ENCODE data around the gene PPFIBP2.

The PPFIBP2 gene

DNA sequence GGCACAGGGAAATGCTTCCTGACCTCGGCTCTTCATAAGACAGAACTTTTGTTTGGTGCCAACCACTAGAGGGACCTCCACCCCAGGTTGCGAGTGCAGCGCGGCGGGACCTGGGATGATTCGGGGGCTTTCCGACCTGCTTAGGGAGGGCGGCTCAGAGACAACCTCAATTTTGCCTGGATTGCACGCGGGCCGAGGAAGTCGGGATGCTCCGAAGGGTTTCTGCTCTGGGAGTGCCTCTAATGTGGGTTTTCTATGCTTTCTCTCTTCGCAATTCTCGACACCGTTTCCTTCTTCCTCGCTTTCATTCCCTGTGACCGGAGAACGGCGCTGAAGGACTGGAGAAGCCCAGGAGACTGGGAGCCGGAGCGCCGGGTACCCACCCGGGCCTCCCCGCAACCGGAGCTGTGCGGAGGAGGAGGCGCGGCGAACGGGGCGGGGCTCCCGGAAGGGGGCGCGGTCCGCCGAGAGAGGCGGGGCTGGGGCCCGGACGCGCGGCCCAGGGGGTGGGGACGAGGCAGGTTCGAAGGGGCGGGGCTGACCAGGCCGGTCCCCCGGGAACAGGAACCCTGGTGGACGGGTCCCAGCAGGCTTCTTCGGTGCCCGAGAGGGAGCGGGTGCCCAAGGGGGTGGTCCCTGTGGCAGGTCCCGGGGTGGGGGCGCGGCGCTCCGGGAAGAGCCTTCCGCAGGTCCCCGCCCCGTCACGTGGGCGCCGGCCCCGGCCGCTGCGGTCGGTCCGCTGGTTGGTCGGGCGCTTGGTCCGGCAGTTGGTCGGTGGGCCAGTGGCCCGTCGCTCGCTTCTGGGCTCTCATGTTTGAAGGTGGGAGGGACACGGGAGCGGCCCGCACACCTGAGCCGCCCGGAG lies at the start of gene PPFIBP2:
Gene PPFIBP2 (plus strand): TSS at position 766 of the 865 bp plus-strand sequence. CDS start 35,477 bp downstream, outside the sequence.
- peak; percentile 92 for DNase-seq

DNA sequence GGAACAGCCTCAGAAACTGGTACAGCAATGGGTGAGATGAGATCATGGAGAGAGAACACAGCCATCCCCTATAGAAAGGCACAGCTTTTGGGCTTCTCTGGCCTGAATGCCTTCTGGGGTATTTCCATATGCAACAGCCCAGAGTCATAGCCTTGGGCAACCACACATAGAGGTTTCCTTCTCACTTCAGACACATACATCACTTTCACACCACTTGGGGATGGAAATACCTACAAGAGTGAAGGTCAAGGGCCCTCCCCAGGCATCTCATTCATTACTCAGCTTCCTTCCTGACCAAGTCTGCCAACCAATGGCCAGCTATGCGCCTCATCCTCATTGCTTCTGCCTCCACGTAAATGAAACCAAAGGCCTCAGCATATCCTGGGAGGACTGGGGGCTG lies 46.1 kb upstream of the PPFIBP2 start:
- DNase-seq, result no peak

DNA sequence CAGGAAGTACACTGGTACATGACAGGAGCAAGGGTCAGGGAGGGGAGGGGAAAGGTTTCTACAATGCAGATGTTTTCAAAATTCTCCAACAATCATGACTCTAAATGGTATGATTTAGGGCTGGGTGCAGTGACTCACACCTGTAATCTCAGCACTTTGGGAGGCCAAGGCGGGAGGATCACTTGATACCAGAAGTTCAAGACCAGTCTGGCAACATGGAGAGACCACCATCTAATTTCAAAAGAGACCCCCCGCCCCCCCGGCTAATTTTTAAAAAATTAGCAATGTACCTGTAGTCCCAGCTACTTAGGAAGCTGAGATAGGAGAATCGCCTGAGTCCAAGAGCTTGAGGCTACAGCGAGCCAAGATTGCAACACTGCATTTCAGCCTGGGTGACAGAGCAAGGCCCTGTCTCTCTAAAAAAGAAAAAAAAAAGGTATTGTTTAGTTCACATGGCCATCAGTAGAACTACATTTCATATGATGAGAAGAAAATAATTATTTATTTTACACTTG lies 44.4 kb upstream of the PPFIBP2 start:
- DNase-seq, result no peak

DNA sequence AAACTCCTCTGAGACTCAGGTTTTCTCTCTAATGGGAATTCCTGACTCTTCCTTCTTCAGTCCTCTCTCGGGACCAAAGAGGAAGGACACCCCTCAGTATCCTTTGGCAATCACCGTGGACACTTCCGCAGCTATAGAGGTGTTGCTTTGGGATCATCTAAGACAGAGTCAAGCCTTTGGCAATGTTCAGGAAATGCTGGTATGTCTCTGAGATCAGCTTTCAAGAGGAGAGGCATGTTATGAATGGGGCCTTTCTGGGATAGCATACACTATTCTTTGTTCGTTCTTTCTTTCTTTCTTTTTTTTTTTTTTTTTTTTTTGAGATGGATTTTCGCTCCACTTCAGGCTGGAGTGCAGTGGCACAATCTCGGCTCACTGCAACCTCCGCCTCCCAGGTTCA lies 42.7 kb upstream of the PPFIBP2 start:
- DNase-seq, result no peak

DNA sequence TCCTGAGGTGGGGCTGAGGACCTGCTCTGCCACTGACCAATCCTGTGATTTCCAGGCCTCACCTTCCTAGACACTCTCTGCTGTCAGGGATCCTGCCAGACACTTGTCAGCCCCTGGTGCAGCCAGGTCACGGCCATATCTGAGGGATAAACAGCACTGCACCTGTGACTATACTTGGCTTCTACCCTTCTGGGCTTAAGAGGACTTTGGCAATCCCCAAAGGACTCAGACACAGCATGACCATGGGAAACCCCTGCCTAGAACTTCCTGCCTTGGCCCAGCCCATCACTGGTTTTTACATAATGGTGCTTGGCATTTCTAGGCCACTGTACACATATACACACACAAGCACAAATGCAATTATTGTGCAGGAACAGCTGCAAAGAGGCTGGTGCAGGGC lies 40.1 kb upstream of the PPFIBP2 start:
- DNase-seq, result peak; percentile 63

DNA sequence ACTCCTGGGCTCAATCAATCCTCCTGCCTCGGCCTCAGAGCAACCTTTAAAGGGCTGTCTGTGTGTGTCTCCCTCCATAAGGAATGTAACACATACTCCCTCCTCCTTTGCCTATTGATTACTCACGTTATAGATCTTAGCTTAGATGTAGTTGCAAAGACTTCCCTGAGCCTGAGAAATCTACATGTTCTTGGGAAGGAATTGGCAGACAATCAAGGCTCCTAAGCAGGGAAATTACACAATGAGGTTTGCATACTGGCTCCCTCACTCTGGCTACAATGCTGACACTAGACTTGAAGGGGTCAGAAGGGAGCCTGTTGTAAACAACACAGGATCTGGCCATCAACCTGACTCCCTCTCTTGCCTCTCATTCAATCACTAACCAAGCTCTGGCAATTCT lies 33.7 kb upstream of the PPFIBP2 start:
- DNase-seq, result no peak

DNA sequence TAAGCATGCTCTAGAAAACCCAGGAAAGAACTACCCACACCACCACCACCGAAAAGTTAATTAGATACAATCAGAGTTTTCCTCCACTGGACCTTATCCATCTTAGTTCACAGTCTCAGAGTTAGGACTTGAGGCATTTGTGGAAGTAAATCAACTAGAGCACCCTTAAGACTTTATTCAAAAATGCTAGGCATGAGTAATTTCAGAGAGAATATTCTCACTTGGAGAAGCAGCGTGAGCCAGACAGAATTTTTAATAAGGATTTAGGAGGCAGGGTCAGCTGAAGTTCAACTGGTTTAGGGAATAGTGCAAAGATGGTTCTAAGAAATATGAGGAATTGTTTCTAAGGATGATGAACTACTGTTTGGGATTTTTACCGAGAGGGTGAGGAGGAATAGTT lies 29.7 kb upstream of the PPFIBP2 start:
- DNase-seq, result peak; percentile 24

DNA sequence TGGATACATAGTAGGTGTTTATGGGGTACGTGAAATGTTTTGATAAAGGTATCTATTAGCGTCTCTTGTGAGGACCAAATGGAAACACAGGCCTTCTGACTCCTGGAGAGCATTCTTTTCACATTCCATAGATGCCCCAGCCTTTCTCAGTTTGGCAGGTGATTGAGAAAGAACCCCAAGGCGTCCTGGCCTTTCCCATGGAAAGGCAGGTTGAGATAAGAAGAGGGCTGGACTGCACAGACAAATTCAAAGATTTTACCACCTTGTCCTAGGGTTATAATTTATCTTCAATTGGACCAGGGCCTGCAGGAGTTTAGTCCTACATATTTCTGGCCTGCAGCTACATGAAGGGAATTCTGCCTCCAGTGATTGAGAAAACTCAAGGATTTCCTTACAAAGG lies 29.2 kb upstream of the PPFIBP2 start:
- DNase-seq, result no peak

DNA sequence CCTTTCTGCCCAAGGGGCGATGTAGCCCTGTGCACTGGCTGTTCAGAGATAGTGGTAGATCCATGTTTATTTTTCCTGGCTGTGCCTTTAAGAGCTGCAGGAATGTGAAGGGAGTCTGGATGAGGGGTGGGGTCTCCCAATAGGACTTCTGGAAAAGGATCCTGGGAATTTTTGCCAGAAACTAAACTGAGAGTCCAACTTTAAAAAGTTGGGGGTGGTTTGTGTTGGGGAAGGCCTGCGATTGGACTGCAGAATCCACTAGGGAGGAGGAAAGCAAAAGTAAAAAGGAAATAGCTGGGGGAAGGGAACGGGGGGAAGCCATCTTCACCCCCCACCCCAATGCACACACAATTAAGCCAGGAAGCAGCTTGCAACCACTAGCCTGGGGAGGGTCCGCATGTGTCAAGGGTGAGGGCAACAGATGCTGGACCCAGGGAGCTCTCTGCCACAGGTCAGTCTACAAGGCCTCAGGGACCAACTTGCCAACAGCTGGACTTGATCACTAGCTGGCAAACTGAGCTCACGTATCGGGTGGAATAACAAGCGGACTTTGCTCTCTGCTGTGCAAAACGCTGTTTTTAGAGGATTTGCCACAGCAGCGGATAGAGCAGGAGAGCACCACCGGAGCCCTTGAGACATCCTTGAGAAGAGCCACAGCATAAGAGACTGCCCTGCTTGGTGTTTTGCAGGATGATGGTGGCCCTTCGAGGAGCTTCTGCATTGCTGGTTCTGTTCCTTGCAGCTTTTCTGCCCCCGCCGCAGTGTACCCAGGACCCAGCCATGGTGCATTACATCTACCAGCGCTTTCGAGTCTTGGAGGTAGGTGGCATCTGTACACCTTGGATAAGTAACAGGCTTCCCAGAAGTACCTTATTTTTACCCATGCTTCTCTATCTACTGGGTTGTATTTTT lies 28.4 kb upstream of the PPFIBP2 start, which contains the start of gene OLFML1:
Gene OLFML1 (plus strand): TSS at position 321 of the 912 bp plus-strand sequence. CDS start 370 bp downstream, at position 691.
- DNase-seq, result peak; percentile 60

DNA sequence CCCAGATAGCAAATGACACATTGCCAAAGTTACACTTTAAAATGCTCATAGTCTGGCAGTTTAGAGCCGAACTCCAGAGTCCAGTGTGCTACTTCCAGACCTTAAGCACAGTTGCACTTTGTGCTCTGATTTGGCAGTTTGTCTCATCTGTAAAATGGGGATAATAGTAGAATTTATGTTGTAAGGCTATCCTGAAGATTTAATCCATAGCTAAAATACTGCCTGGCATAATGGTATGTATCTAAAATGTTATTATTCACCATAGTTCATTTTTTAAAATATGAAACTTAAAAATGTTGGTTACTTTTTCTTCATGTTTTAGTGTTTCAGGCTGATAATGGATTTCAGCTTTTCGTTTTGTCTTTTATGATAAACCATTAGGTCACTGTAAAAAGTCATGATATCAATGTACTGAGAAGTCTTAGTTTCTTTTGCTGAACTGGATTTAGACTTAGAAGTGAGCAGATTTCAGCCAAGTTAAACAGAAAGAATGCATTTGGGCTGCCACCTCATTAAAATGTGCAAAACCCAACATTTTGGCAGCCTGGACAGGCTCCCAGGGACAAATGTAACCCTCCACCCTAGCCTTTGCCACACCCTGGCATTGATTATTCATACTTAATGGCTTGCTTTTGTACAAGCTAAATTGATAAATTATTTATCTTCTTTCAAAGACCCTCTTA lies 27.6 kb upstream of the PPFIBP2 start:
- DNase-seq, result no peak

DNA sequence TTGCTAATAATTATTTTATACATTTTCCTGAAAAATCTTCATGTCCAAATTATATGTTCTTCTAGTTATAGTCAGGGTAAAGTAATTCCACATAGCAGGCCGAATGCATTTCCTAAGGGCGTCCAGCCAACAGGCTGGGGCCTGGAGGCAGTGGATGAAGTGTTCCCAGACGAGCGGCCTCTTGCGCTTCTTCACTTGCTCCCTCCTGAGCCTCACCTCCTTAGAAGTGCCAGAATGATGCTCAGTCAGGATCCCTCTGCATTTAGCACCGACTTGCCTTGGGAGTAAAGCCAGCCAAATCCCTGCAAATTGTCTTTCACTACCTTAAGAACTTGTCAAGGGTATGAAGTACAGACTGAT lies 27.0 kb upstream of the PPFIBP2 start:
- DNase-seq, result peak; percentile 32

DNA sequence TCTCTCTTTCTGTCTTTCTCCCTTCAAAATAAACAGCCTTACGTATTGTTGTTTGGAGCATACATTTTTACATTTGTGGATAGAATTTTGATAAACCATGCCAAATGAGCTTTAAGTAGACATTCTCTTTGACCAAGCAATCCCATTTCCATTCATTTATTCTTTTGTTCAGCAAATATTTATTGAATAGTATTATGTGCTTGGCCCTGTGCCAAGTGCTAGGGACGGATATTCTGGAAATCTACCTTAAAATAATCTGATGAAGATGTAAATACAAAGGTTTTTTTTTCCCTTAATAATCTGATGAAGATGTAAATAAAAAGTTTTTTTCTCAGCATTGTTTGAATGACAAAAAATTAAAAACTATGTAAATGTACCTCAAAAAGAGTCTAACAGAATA lies 26.4 kb upstream of the PPFIBP2 start:
- DNase-seq, result no peak

DNA sequence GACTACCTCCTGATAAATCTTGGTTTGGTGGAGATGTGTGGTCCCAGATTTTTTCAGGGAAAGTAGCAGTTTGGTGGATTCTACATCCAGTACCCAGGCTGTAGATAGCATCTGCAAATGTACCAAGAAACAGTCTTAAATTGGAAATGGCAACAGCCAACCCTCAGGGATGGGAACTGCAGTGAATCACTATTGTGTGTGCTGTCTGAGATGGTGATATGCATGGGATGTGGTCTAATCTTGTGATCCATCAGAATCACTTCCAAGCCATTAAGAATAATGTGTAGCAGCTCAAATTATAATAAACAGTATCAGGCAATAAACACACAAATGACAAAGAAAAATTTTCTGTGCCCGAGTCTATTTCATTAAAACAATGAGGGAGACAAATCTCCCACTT lies 25.1 kb upstream of the PPFIBP2 start:
- no peak for DNase-seq

DNA sequence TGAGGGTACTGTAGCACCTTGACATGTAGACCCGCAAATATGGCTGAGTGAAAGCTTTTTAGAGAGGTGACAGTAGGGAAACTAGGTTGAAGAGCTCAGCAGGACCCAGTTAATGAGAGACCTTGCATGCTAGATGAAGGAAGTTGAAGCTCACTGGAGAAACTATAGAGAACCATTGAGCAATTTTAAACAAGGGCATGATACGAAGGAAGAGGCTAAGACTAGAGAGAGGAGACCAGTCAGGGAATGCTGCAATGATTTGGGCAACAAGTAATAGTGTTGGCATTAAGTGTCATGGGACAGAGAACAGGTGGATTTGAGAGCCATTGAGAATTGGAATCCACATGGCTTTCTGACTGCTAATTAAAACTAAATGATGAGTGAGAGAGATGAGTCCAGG lies 24.4 kb upstream of the PPFIBP2 start:
- DNase-seq, result no peak

DNA sequence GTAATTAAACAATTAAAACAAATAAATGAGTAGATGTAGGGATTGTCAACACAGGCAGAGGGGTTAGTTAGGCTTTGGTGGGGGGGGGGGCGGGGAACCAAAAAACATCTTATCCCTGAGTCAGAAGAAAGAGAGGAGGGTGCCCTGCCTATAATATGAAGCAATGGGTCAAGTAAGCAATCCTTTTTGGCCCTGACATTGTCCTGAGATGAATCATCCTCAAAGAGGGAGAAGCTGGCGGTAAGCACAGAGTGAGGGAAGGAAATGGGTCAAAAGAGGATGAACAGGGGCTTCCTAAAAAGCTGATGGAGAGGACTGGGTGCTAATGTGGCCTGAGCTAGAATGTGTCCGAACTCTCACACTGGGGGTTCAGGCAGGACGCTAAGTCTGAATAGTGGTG lies 23.7 kb upstream of the PPFIBP2 start:
- no peak for DNase-seq

DNA sequence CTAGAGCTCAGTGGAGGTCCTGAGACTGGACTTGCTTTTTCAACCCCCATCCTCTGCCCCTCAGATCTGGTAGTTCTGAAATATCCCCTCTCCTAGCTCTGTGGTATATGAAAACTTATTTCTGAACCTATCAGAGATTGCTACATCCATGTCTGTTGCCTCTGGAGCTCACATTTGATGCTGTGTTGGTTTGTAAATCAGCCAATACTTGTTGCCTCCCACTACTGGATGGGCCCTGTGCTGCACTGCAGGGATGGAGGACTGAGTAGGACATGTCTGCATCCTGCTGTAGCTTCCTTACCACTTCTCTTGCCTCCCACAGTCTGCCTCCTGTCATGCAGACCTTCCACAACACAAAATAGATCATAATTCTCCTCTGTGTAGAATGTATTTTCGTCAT lies 23.3 kb upstream of the PPFIBP2 start:
- no peak for DNase-seq

DNA sequence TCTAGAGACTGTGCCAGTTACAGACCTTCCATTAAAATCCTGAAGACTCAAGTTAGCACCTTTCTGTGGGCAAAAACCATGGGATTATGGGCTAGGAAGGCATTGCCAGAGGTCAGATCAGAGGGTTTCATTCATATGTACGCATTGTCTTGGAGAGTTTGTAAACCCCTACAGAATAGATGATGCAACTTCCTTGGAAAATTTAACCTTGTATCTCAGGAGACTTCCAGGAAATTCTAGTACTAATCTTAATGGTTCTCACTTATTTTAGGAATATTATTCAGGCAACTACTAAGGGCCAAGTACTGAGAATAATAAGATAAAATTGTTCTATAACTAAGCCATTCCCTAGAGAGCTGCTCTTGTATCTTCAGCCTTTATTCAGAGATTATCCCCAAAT lies 21.5 kb upstream of the PPFIBP2 start:
- DNase-seq, result no peak

DNA sequence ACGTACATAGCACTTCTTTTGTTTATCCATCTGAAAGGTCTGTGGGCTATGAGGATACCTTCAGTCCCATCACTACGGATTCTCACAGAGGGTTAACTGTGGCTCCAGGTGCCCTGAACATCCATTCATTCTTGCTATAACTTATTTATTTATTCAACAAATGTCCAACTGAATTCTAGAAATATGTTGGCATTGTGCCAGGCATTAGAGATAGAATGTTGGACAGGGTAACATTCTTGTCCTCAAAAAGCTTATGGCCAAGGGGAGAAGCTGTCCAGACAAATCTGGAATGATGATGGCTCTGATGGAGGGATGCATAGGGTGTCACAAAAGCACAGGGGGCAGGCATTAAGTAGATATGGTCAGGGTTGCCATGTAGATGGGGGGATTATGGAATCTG lies 20.1 kb upstream of the PPFIBP2 start:
- DNase-seq, result no peak

DNA sequence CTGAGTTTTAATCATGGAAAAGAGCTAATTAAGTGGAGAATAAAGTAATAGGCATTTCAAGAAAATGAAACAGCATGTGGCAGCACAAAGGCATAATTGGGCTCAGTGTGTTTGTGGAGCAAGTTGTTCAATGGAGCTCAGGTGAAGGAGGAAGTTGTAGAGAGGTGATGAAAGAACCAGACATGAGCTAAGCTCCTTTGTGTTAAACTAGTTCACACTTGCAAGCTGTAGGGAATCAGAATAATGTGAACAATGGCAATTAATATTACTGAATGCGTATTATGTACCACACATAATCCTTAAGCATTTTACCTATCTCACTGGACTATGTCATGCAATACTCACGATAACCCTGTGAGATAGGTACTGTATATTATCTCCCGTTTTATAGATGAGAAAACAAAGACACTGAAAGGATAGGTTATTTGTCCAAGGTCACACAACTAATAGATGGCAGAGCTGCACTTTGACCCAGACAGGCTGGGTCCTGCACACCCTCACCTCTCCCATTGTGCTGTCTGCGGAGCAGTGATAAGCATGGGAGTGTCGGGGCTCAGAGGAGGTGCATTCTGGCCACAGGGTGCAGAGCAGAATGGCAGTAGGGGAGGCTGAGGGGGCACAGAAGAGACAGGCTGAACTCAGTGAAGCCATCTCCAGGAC lies 19.6 kb upstream of the PPFIBP2 start:
- DNase-seq, result no peak

DNA sequence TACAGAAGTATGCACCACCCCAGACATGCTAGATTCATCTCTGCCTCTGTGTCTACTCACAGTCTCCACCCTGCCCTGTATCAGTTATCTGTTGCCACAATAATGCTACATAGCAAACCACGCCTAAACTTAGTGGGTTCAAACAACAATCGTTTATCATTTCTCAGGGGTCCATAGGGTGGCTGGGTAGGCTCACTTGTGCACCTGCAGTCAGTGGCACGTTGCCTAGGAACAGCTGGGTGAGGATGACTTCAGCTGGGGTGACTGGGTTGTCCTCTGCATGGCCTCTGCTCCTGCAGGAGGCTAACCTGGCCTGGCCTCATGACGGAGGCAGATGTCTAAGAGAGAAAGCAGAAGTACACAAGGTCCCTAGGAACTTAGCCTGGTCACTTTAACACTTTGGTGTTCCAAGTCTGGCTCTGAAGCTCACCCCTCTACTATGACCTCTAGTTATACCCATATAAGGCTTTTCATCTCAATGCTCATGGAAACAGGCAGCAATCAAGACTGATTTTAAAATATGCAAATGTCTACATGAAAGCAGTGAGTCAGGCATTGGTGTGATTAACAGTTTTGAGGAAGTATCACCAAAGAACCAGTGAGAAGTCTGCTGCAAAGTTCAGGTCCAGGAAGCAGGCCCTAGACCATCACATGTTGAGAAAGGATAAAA lies 17.8 kb upstream of the PPFIBP2 start:
- no peak for DNase-seq

DNA sequence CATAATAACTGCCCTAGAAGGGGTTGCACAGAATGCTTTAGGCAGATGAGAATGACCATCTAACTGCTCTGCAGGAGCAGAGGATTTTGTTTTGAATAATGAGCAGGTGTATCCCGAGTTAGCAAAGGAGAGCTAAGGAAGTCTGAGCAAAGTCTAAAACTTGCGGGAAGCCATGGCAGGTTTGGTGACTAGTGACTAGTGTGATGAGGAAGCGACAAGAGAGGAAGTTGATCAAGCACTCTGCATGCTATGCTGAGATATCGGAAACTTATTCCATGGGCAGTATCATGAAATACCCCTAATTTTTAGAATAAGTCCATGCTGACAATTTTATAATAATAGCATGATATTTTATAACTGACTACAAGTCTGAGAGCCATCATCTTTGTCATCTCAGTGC lies 15.6 kb upstream of the PPFIBP2 start:
- no peak for DNase-seq

DNA sequence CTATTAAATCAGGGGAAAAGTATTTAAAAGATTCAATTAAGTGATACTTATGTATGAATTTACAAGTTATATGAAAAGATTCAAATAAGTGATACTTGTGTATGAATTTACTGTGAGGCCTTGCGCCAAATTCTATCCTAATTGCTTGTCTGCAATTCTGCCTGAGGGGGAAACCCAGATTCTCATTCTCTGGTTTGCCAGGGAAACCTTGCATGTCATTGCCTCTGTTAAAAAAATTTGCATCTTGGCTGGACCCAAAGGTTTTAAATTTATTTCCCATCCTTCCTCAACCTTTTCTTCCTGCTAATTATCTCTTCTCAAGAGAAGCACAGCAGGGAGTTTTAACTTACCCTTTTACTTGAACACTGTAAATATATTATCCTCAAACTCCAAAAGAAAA lies 14.7 kb upstream of the PPFIBP2 start:
- DNase-seq, result no peak

Measured in eye (tissue), 1 donor.